GM20431 (cell line): ENCODE measurements around the gene DPF3.

ENCODE experiments used
- in situ Hi-C: fragments of 300-500 bp; cut with MseI, MboI; formaldehyde crosslinking; loops from one replicate; pipeline ENCODE4 v1.15.0; 2020; ENCODE audit warnings: low sequenced_read_pairs; ENCODE audit not compliant: unreplicated experiment

The DPF3 gene

GRCh38 chr14:72847721-72848120 is 46.2 kb downstream of the DPF3 start:
- in situ Hi-C loops = no loop called here

GRCh38 chr14:72845683-72846082 is 48.2 kb downstream of the DPF3 start:
- in situ Hi-C loops = no loop called here

- in situ Hi-C loops = no loop called here
These were observed 48.7 kb downstream of the DPF3 start for GRCh38 chr14:72845196-72845595.

- in situ Hi-C loops = no loop called here
These were observed 49.4 kb downstream of the DPF3 start for GRCh38 chr14:72844524-72844923.

GRCh38 chr14:72839753-72840607 is 53.9 kb downstream of the DPF3 start:
- in situ Hi-C loops = no loop called here

GRCh38 chr14:72839351-72839750 is 54.5 kb downstream of the DPF3 start:
- in situ Hi-C loops = no loop called here

- in situ Hi-C loops = no loop called here
These were observed 57.8 kb downstream of the DPF3 start for GRCh38 chr14:72836085-72836484.

- in situ Hi-C loops = no loop called here
These were observed 60.7 kb downstream of the DPF3 start for GRCh38 chr14:72833174-72833573.

GRCh38 chr14:72830786-72831594 is 62.9 kb downstream of the DPF3 start:
- in situ Hi-C loops = no loop called here

- in situ Hi-C loops = no loop called here
These were observed 63.5 kb downstream of the DPF3 start for GRCh38 chr14:72830356-72830755.

GRCh38 chr14:72828604-72829003 is 65.3 kb downstream of the DPF3 start:
- in situ Hi-C loops = no loop called here

- in situ Hi-C loops = no loop called here
These were observed 67.9 kb downstream of the DPF3 start for GRCh38 chr14:72826039-72826438.

GRCh38 chr14:72825486-72825885 is 68.4 kb downstream of the DPF3 start:
- in situ Hi-C loops = no loop called here

- in situ Hi-C loops = no loop called here
These were observed 69.8 kb downstream of the DPF3 start for GRCh38 chr14:72824051-72824450.

GRCh38 chr14:72822946-72823611 is 70.8 kb downstream of the DPF3 start:
- in situ Hi-C loops = no loop called here

- in situ Hi-C loops = no loop called here
These were observed 74.9 kb downstream of the DPF3 start for GRCh38 chr14:72818998-72819397.

GRCh38 chr14:72816287-72816686 is 77.6 kb downstream of the DPF3 start:
- in situ Hi-C loops = no loop called here

- in situ Hi-C loops = no loop called here
These were observed 78.5 kb downstream of the DPF3 start for GRCh38 chr14:72815430-72815829.

GRCh38 chr14:72812292-72812851 is 81.5 kb downstream of the DPF3 start:
- in situ Hi-C loops = no loop called here

GRCh38 chr14:72810201-72810600 is 83.7 kb downstream of the DPF3 start:
- in situ Hi-C loops = no loop called here
